A549 treated with AZD9567 at 1 μM for 4 hours (cell line): Measurements from ENCODE around the gene HS2ST1. TPM values are rescaled to one million over a fixed set of nuclear protein-coding genes. Genes with fewer than 3 reads are reported as not detected.

Experiments used
- total RNA-seq: library from RNA; stranded (reverse); fragments of 200-300 nt; extraction: Qiagen RNA extraction; gene quantifications from 5 replicates; pipeline ENCODE4 v1.2.3, GENCODE V29; 2022; ENCODE audit not compliant: insufficient read depth

HS2ST1 gene
- total RNA-seq, result 9.2 to 12.6 TPM (median 11.3 TPM) in 5 replicates

GRCh38 chr1:86914601-86914997 lies at the start of gene HS2ST1:
Gene HS2ST1 (plus strand): TSS chr1:86914635.

GRCh38 chr1:86913896-86914600 lies 387 bp upstream of the HS2ST1 start, which contains the start of gene SELENOF:
Gene SELENOF (minus strand): TSS chr1:86914126. CDS start chr1:86914111, 15 bp downstream.

Other genes with a start within 250 kb of the HS2ST1 start
- gene SH3GLB1, start 210.1 kb upstream of the HS2ST1 start, total RNA-seq, result 32.9 to 38.7 TPM (median 37.2 TPM) in 5 replicates
- gene SELENOF, start 509 bp upstream of the HS2ST1 start, total RNA-seq, result 145 to 178 TPM (median 161 TPM) in 5 replicates